ENCODE data around the gene RFFL.

- TF ChIP-seq POLR2A (IDR thresholded peaks at IDR 0.05): no peak
- no peak for TF ChIP-seq CTCF (IDR thresholded peaks at IDR 0.05)
These were observed 16.3 kb upstream of the RFFL start for GRCh38 chr17:35079547-35080423.
